Activated CD4-positive, alpha-beta T cell treated with anti-CD3 and anti-CD28 coated beads, Interleukin-2, amount 50 U/mL, for 16 hours (primary cell): ENCODE measurements around the gene PCBP2.
"Not testable (repeated sequence)": the region's sequence is repeated elsewhere in the genome, so short reads cannot be mapped to it uniquely, and the experiment has no call there.

Experiments
- DNase-seq: peaks from one replicate; pipeline ENCODE4 v3.0.0-alpha.2; 2020

PCBP2 gene

GRCh38 chr12:53441040-53441833 is 10.7 kb upstream of the PCBP2 start, which contains the start of gene PRR13:
PRR13 (plus strand) TSS chr12:53441734; CDS start chr12:53442715, 981 bp downstream.
- DNase-seq: peak; percentile 100

GRCh38 chr12:53443955-53444354 is 7.9 kb upstream of the PCBP2 start:
- DNase-seq: no peak

GRCh38 chr12:53444593-53445325 is 7.1 kb upstream of the PCBP2 start:
- not testable (repeated sequence) for DNase-seq

GRCh38 chr12:53450936-53451335 is 966 bp upstream of the PCBP2 start:
- no peak for DNase-seq

- peak; percentile 69 for DNase-seq
Measured at GRCh38 chr12:53452159-53453077, 516 bp downstream of the PCBP2 start.

GRCh38 chr12:53453953-53454640 is 2.2 kb downstream of the PCBP2 start:
- DNase-seq: no peak

GRCh38 chr12:53454707-53455106 is 2.8 kb downstream of the PCBP2 start:
- DNase-seq: no peak

- no peak for DNase-seq
Measured at GRCh38 chr12:53456654-53457366, 4.9 kb downstream of the PCBP2 start.

GRCh38 chr12:53459097-53459496 is 7.2 kb downstream of the PCBP2 start:
- DNase-seq: no peak

GRCh38 chr12:53461059-53461458 is 9.2 kb downstream of the PCBP2 start:
- DNase-seq: no peak

- DNase-seq: no peak
Measured at GRCh38 chr12:53461591-53461990, 9.7 kb downstream of the PCBP2 start.

- no peak for DNase-seq
Measured at GRCh38 chr12:53462935-53463334, 11.0 kb downstream of the PCBP2 start.

- no peak for DNase-seq
Measured at GRCh38 chr12:53463802-53464560, 12.1 kb downstream of the PCBP2 start.

- DNase-seq: no peak
Measured at GRCh38 chr12:53464685-53465418, 12.9 kb downstream of the PCBP2 start.

GRCh38 chr12:53465679-53466078 is 13.8 kb downstream of the PCBP2 start:
- no peak for DNase-seq

GRCh38 chr12:53466640-53467039 is 14.7 kb downstream of the PCBP2 start:
- no peak for DNase-seq

- no peak for DNase-seq
Measured at GRCh38 chr12:53467082-53467481, 15.2 kb downstream of the PCBP2 start.

- DNase-seq: no peak
Measured at GRCh38 chr12:53467880-53468279, 16.0 kb downstream of the PCBP2 start.

GRCh38 chr12:53468282-53468681 is 16.4 kb downstream of the PCBP2 start:
- DNase-seq: no peak

- no peak for DNase-seq
Measured at GRCh38 chr12:53472056-53472582, 20.2 kb downstream of the PCBP2 start.
